Ishikawa (cell line): ENCODE results near the gene PRPF8.

ENCODE experiments used
- CEBPB ChIP-seq: IDR thresholded peaks from 2 replicates; pipeline ENCODE4 v1.6.1; 2012
- CREB1 ChIP-seq: IDR thresholded peaks from 2 replicates; pipeline ENCODE4 v1.6.1; 2012; ENCODE audit warnings: low read depth
- EGR1 ChIP-seq: IDR thresholded peaks from 2 replicates; pipeline ENCODE4 v1.6.1; 2012
- EP300 ChIP-seq: IDR thresholded peaks from 2 replicates; pipeline ENCODE4 v1.6.1; 2012; ENCODE audit warnings: borderline replicate concordance
- FOXM1 ChIP-seq: IDR thresholded peaks from 2 replicates; pipeline ENCODE4 v1.6.1; 2012; ENCODE audit warnings: low read depth, borderline replicate concordance
- NFIC ChIP-seq: IDR thresholded peaks from 2 replicates; pipeline ENCODE4 v1.6.1; 2012
- RAD21 ChIP-seq: IDR thresholded peaks from 2 replicates; pipeline ENCODE4 v1.6.1; 2012; ENCODE audit warnings: low read depth
- TAF1 ChIP-seq: IDR thresholded peaks from 2 replicates; pipeline ENCODE4 v1.6.1; 2012; ENCODE audit warnings: low read depth, mild to moderate bottlenecking
- TCF12 ChIP-seq: IDR thresholded peaks from 2 replicates; pipeline ENCODE4 v1.6.1; 2012; ENCODE audit warnings: low read depth
- TEAD4 ChIP-seq: IDR thresholded peaks from 2 replicates; pipeline ENCODE4 v1.6.1; 2012
- YY1 ChIP-seq: IDR thresholded peaks from 2 replicates; pipeline ENCODE4 v1.6.1; 2012; ENCODE audit warnings: low read depth
- ZBTB7A ChIP-seq: IDR thresholded peaks from 2 replicates; pipeline ENCODE4 v1.6.1; 2012; ENCODE audit warnings: low read depth
- TF ChIP-seq, protein P1 (sequence below): IDR thresholded peaks from 2 replicates; pipeline ENCODE4 v1.6.1; 2012
- TF ChIP-seq, protein P2 (sequence below): IDR thresholded peaks from 2 replicates; pipeline ENCODE4 v1.6.1; 2012; ENCODE audit warnings: low read depth, mild to moderate bottlenecking
- TF ChIP-seq, protein P3 (sequence below): IDR thresholded peaks from 2 replicates; pipeline ENCODE4 v1.6.1; 2012

Gene PRPF8

DNA sequence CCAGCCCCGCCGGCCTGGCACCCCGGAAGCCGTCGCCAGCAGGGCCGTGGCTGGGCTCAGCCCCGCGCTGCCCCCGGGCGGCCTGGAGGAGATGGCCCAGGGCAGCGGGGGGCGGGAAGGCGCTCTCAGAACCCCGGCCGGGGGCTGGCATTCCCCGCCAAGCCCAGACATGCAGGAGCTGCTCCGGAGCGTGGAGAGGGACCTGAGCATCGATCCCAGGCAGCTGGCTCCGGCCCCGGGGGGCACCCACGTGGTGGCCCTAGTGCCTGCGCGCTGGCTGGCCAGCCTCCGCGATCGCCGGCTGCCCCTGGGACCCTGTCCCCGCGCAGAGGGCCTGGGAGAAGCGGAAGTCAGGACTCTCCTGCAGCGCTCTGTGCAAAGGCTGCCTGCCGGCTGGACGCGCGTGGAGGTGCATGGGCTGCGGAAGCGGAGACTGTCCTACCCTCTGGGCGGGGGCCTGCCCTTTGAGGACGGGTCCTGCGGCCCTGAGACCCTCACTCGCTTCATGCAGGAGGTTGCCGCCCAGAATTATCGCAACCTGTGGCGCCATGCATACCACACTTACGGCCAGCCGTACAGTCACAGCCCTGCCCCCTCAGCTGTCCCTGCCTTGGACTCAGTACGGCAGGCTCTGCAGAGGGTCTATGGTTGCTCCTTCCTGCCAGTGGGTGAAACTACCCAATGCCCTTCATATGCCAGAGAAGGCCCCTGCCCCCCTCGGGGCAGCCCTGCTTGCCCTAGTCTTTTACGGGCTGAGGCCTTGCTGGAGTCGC lies 40.4 kb upstream of the PRPF8 start:
- TF ChIP-seq, protein P1, sequence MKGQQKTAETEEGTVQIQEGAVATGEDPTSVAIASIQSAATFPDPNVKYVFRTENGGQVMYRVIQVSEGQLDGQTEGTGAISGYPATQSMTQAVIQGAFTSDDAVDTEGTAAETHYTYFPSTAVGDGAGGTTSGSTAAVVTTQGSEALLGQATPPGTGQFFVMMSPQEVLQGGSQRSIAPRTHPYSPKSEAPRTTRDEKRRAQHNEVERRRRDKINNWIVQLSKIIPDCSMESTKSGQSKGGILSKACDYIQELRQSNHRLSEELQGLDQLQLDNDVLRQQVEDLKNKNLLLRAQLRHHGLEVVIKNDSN, result peak; percentile 70; the same call in 1 of the 2 replicates
- TF ChIP-seq NFIC, result no peak

DNA sequence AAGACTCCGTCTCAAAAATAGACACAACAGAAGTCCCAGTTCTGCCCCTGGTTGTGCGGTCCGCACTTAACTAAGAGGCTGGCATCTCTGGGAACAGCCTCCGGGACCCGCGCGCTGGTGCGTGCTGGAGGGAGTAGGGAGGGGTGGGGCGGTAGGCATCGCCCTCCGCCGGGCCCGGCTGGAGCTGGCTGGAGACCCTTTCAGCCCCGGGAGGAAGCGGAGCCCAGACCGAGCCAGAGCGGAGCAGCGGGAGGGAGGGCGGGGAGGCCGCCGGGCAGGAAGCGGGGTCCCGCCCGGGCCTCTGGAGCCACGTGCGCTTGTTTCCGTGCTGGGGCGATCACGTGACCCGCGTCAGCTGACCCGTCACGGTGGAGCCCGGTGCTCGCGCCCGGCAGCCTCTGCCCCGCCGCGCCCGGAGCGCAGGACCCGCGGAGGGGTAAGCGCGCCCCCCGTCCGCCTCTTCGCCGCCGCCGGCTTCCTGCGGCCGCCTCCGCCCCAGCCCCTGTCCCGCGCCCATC lies 39.7 kb upstream of the PRPF8 start, which contains the start of gene WDR81:
Gene WDR81 (plus strand): TSS at position 354 of the 518 bp plus-strand sequence. CDS start 256 bp downstream, outside the sequence.
- TF ChIP-seq TAF1 (peak; percentile 49), RAD21 (no peak), YY1 (no peak; the same call in 1 of the 2 replicates), CREB1 (no peak), CEBPB (no peak), TEAD4 (no peak), ZBTB7A (no peak), TCF12 (no peak; the same call in 1 of the 2 replicates)
- TF ChIP-seq, protein P2, sequence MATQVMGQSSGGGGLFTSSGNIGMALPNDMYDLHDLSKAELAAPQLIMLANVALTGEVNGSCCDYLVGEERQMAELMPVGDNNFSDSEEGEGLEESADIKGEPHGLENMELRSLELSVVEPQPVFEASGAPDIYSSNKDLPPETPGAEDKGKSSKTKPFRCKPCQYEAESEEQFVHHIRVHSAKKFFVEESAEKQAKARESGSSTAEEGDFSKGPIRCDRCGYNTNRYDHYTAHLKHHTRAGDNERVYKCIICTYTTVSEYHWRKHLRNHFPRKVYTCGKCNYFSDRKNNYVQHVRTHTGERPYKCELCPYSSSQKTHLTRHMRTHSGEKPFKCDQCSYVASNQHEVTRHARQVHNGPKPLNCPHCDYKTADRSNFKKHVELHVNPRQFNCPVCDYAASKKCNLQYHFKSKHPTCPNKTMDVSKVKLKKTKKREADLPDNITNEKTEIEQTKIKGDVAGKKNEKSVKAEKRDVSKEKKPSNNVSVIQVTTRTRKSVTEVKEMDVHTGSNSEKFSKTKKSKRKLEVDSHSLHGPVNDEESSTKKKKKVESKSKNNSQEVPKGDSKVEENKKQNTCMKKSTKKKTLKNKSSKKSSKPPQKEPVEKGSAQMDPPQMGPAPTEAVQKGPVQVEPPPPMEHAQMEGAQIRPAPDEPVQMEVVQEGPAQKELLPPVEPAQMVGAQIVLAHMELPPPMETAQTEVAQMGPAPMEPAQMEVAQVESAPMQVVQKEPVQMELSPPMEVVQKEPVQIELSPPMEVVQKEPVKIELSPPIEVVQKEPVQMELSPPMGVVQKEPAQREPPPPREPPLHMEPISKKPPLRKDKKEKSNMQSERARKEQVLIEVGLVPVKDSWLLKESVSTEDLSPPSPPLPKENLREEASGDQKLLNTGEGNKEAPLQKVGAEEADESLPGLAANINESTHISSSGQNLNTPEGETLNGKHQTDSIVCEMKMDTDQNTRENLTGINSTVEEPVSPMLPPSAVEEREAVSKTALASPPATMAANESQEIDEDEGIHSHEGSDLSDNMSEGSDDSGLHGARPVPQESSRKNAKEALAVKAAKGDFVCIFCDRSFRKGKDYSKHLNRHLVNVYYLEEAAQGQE, result no peak
- TF ChIP-seq, protein P1, result peak; percentile 98
- TF ChIP-seq, protein P3, sequence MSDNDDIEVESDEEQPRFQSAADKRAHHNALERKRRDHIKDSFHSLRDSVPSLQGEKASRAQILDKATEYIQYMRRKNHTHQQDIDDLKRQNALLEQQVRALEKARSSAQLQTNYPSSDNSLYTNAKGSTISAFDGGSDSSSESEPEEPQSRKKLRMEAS, result peak; percentile 97

DNA sequence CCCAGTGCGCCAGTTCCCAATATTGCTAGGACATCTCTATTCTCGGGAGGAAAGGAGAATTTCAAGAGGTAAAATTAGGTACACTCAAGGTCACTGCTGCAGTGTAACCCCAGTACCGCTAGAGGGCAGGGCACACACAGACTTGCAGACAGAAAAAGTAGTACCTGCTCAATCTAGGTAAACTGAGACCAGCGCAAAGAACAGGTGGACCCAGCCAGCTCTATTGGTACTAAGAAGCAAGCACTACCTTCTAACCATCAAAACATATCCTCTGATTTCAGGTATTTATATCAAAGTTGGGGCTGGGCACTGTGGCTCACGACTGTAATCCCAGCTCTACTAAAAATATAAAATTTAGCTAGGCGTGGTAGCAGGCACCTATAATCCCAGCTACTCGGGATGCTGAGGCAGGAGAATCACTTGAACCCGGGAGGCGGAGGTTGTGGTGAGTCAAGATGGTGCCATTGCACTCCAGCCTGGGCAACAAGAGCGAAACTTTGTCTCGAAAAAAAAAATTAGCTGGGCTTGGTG lies 36.3 kb upstream of the PRPF8 start:
- TF ChIP-seq RAD21 (peak; percentile 89), TAF1 (no peak)

DNA sequence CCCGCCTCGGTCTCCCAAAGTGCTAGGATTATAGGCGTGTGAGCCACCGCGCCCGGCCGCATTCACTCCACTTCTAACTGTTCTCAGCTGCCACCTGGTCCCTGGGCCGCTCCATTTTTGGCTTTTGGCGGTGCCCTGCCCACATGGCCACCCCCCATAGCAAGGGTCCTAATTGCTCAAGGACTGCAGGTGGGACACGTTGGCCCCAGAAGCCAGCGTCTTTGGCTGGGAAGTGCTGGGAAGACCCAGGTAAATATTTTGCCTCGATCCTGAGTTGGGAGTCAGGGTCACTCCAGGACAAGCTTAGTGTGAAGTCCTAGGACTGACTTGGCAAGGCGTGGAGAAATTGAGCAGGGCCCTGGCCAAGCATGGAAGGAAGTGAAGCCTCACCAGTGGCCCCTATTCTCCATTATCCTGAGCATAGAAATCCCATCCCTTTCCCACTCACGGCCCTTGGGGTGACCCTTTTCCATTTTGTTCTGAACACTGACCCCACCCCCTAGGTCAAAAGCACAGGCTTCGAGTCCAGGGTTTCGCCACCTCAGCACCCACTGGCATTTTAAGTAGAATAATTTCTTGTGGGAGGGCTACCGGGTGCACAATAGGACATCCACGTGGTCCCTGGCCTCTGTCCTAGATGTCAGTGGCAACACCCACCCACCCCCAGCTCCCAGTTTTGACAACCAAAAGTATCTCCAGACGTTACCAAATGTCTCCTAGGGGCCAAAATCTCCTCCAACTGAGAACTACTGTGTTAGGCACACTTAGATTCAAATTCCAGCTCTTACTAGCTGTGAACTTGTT lies 33.9 kb upstream of the PRPF8 start:
- TF ChIP-seq RAD21 (no peak), ZBTB7A (no peak), TAF1 (no peak), EP300 (no peak), NFIC (no peak), FOXM1 (no peak), TEAD4 (no peak), EGR1 (no peak), CEBPB (no peak), CREB1 (no peak), TCF12 (no peak), YY1 (no peak)
- TF ChIP-seq, protein P1, result no peak
- TF ChIP-seq, protein P2, result no peak
- TF ChIP-seq, protein P3, result no peak

DNA sequence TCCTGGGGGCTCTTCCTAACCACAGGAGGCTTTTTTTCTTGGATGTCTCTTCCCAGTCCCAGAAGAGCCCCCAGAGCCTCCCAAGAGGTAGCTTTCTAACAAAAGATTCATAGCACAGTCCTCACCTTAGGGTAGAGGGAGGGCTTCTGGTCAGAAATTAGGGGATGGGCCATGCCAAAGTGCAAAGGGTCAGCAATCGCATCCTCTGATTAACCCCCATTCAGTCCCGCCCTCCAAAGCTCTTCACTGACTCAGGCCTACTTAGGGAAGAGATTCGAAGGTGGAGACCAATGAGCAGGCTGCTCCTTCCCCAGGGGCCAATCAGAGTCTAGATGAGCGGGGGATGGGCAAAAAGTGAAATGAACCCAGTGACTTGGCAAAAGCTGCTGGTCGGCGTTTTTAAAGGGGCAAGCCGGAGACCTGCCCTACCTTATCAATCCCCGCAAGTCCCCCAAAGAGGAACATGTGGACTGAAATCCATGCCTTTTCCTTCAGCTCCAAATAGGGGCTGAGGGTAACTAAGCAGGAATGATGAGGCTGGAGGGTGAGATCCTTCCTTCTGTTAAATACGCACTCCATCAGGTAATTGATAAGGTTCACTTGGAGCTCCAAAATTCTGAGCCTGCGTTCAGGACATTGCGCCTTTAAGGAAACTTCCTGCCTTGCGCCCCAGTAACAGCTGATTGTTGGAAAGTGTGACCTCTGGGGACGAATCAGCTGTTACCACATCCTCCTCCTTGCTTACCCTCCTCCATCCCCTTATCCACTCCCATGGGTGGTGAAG lies 32.4 kb upstream of the PRPF8 start:
- TF ChIP-seq, protein P1, result peak; percentile 79
- TF ChIP-seq, protein P2, result no peak
- TF ChIP-seq TAF1, result peak; percentile 36; the same call in 1 of the 2 replicates
- TF ChIP-seq, protein P3, result peak; percentile 91
- no peak for TF ChIP-seq CEBPB
- TF ChIP-seq FOXM1, result peak; percentile 49; the same call in 1 of the 2 replicates
- no peak for TF ChIP-seq TEAD4
- peak; percentile 22; the same call in 1 of the 2 replicates for TF ChIP-seq TCF12
- TF ChIP-seq EP300, result peak; percentile 45; the same call in 1 of the 2 replicates
- peak; percentile 60 for TF ChIP-seq NFIC
